ENCODE results near the gene HLA-F. TPM values are rescaled to one million over a fixed set of nuclear protein-coding genes. Genes with fewer than 3 reads are reported as not detected.

The HLA-F gene
- 8.2 and 13.3 TPM in 2 replicates for total RNA-seq (2014; rRNA removed; shearing (Covaris generic))

DNA sequence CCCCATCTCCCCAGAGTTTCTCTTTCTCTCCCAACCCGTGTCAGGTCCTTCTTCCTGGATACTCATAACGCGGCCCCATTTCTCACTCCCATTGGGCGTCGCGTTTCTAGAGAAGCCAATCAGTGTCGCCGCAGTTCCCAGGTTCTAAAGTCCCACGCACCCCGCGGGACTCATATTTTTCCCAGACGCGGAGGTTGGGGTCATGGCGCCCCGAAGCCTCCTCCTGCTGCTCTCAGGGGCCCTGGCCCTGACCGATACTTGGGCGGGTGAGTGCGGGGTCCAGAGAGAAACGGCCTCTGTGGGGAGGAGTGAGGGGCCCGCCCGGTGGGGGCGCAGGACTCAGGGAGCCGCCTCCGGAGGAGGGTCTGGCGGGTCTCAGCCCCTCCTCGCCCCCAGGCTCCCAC lies at the start of gene HLA-F:
Gene HLA-F (plus strand): TSS at position 173 of the 404 bp plus-strand sequence. CDS start 30 bp downstream, at position 203.
- DNase-seq (ENCODE audit: low spot score): peak; percentile 83

DNA sequence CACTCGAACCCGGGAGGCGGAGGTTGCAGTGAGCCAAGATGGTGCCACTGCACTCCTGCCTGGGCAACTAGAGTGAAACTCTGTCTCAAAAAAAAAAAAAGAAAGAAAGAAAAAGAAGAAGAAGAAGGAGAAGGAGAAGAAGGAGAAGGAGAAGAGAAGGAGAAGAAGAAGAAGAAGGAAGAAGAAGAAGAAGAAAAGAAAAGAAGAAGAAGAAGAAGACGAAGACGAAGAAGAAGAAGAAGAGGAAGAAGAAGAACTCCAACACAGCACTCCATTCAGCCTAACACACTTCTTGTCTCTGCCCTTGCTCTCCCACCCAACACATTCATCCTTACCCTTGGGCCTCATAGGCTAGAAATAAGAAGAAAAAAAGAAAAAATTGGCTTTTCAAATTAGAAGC lies 49.2 kb upstream of the HLA-F start:
- DNase-seq (ENCODE audit: low spot score): no peak

DNA sequence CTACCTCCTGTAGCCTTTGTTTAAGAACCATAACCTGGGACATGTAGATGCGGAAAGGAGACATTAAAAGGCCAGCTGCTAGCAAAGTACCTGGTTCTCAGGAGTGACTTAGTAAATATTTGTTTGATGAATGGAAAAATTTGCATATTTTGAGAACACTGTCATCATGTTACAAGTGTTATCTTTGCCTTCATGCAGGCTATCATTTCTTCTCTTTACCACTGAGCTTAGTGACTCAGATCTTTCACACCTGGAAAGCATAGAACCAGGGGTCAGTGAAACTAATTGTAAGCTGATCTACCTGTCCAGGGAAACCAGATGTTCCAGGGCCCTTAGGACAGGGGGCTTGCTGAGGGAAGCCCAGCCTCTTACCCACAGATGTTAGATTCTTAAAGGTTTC lies 47.7 kb upstream of the HLA-F start:
- no peak for DNase-seq (ENCODE audit: low spot score)

DNA sequence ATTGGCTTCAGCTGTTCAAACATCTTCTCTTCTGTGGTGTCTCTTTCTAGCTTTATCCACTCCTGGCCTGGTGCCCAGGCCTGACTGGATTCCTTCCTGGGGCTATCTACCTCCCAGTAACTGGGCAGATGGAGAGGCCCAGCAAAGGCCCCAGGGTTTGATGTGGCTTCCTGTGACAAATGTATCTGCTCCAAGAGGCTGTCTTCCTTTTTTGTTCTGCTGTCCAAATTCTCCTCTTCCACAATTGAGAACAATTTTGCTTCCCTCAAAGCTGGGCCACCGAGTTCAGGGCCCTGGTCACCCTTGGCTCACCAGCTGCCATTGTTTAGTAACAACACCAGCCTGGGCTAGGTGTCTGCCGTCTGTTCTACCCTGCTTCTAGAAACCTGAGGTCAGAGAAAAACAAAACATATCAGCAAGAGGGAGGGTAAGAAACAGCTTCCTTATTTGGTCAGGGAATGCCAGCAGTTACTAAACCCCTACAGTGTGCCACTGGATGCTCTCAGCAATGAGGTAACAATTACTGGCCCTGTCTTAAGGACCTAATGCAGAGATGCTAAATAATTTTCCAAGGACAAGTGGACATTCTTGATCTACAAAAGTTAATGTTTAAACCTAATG lies 46.1 kb upstream of the HLA-F start:
- DNase-seq (ENCODE audit: low spot score): peak; percentile 34

DNA sequence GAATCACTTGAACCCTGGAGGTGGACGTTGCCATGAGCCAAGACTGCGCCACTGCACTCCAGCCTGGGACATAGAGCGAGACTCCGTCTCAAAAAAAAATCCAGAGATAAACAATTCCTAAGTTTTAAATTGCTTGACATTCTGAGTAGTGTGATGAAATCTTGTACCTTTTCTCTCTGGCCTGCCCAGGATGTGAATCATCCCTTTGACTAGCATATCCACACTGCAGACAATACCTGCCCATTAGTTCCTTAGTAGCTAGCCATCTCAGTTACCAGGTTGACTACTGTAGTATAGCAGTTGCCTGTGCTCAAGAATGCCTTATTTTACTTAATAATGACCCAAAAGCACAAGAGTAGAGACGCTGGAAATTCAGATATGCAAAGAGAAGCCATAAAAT lies 45.1 kb upstream of the HLA-F start:
- peak; percentile 26 for DNase-seq (ENCODE audit: low spot score)

DNA sequence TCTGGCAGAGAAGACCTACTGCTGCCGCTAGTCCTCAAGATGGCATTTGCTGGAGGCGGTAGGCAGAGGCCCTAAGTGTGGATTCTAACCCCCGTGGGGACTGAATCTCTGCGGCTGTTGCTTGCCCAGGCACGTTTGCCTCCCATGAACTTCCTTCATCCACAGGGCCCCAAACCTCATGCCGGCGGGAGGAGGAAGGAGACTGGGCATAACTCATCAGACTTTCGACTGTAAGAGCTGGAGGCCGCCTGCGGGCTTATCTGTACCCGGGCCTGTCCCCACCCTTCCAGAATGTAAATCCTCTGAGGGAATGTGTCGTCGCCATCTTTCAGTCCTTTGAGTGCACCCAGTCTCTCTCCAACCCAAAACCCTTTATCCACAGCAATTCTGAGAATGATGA lies 43.3 kb upstream of the HLA-F start:
- no peak for DNase-seq (ENCODE audit: low spot score)

DNA sequence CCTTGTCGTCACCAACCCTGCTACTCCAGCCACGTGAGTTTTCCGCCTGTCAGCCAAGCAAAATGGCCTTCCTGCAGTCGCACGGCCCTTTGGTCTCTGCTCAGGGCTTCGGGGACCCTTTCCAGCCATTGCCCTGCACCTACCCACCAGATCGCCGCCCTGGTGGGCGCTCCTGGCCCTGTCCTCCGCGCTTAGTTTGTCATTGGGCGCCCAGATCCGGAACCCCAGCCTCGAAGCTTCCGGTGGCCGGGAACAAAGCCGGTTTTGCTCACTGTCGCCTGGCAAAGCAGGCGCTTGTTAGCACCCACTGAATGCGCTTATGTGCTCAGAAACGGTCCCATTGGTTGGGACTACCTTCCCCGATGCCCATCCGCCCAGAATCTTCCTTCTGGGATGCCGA lies 42.8 kb upstream of the HLA-F start:
- DNase-seq (ENCODE audit: low spot score): no peak

DNA sequence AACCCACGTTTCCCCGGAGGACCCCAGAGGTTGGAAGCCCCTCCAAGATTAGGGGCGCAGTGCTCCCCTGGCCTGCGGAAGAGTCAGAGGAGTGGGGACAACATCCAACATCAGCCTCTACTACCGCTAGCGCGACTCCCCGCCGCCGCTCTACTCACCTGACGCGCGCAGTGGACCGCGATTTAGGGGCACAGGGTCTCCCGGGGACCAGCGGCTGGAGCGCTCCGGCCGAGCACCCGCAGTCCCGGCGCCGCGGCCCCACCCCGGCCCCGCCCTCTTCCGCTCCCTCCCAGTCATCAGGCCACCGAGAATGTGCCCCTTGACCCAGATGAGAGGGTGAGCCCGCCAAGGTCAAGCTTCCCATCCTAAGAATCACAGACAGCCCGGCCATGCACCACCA lies 42.3 kb upstream of the HLA-F start, which contains the start of gene ZFP57:
Gene ZFP57 (minus strand): TSS at position 249 of the 400 bp plus-strand sequence. CDS start 4,149 bp downstream, outside the sequence.
- DNase-seq (ENCODE audit: low spot score): no peak

DNA sequence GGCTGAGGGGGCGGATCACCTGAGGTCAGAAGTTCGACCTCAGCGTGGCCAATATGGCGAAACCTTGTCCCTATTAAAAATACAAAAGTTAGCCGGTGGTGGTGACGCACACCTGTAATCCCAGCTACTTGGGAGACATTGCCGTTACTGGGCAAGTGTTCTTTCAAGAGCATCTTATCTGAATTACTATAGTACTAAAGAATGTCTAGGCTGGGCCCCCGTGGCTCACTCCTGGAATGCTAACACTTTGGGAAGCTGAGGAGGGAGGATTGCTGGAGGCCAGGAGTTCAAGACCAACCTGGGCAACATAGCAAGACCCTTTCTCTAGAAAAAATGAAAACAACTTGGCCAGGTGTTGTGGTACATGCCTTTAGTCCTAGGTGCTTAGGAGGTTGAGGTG lies 41.4 kb upstream of the HLA-F start:
- no peak for DNase-seq (ENCODE audit: low spot score)

DNA sequence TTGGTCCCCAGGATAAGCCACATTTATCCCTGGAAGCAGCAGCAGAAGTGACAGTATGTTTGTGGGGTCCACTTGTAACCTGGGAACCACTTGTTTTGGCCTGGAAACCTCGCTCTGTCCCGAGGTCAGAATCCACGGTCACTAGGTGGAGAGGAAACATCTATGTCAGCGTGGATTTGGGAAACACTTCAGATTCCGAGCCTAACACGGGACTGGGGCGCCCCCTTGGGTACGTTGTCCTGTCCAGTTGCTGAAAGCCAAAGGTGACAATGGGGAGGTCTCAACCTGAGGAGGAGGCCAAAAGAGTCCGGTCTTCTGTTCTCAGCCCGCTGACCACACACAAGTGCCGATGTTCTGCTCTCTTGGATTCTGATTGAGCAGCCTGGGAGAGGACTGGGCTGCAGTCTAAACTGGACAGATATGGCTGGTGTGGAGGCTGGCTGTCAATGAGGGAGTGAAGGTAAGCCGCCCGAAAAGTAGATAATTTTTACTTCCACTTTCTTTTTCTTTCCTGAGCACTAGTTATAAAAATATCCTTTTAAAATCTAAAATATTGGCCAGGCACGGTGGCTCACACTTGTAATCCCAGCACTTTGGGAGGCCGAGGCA lies 37.4 kb upstream of the HLA-F start:
- DNase-seq (ENCODE audit: low spot score): no peak

DNA sequence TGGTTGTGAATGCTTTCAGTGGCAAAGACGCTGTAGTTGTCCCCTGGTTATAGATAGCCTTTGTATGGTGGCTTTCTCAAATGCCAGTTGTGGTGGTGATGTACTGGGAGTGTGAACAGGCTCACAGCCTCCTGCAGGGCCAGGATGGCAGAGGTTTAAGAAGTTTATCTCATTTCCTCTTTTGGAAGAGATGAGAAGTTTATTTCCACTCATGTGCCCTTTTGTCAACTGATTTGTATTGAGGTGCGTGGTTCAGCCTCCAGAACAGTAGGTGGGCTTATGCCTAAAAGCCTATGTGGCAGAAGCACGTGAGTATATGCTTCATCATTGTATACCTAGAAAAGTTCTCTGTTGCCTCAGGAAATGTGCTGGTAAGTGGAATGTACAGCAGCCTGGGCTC lies 28.6 kb upstream of the HLA-F start:
- no peak for DNase-seq (ENCODE audit: low spot score)

DNA sequence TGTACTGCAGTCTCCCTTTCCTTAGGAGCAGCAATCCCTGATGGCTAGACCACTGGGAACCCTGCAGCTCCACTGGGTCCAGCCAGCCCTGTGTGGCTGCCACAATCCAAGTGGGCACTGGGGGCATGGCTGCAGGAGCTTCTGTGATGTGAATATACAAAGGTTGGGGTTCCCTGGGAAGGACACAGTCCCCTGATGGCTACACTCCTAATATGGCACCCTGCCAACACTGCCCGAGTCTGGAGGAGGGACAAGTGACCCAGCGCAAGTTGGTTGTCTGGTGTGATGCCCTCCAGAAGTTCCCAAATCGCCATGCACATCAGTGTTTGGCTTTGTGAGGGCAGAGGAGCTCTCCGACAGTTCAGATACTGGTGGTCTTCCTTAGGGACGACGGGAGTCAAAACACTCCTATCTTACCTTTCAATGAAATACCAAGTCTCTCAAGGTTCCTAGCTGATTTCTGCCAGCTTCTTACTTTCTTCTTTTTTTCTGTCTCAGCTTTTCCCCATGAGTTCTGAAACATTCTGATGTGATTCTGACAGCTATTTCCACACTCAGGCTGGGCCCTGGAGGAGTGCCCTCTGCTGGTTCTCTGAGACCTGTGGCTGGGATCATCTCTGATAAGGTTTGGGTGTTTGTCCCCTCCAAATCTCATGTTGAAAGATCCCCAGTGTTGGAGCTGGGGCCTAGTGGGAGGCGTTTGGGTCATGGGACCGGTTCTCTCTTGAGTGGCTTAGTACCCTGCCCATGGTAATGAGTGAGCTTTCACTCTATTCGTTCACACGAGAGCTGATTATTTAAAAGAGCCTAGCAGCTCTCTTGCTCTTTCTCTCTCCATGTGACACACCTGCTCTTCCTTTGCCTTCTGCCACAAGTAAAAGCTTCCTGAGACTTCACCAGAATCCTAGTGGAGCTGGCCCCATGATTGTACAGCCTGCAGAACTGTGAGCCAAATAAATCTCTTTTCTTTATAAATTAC lies 26.8 kb upstream of the HLA-F start:
- DNase-seq (ENCODE audit: low spot score): no peak

DNA sequence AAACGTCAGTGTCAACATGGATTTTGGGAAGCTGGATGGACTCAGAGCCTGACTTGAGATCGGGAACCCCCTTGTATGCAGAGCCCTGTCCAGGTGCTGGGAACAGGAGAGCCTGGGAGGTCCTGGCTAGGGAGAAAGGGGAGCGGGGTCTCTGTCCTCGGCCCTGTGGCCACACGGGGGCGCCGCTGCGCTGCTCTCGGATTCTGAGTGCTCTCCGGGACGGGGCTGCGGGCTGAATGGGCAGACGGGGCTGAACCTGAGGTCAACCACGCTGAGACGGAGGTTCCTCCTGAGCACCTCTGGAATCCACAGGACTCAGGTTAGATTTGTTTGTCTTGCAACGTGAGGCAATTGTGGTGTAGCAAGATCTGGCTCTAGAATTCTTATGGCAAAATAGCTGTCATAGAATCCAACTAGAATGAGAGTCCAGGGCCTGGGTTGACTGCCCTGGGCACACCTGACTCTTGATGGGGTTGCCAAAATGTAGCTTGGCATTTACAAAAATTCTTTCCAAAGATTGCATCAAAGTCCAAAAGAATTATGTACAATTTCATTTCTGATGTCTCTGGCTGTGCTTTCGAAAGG lies 20.6 kb upstream of the HLA-F start:
- peak; percentile 13 for DNase-seq (ENCODE audit: low spot score)

DNA sequence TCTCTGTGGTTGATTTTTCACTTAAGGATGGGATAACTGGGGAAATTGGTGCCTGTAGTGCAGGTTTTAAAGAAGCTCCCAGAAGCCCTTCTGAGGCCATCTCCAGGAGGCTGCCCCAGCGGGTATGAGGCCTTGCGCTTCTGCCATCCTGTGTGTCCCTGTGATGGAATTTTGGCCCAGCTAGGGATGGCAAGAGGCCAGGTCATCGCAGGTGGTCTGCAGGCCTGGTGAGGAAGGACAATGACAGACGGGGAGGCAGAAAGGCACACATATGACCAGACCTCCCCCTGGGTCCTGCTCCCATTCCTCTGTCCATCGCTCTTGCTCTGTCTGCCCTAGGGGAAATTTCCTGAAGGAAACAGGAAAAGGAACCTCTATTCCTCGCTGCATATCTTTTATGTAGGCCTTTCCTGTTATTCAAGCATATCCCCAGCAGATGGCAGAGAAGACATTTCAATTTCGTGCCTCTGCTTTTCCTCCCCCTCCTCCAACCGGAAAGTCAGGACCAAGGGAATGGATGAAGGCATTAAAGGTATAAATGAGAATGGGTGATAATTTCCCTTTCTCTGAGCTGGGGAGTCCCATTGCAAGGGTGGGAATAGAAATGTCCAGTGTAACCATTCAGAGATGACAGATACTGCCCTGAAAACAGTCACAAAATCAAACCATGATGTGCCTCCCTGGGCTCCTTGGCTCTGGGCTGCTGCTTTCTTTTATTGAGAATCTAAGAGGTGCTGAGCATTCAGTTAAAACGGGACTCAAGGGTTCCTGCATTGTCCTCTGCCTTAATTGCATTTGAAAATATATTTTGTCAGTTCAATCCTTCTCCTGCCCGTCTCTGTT lies 17.6 kb upstream of the HLA-F start:
- peak; percentile 65 for DNase-seq (ENCODE audit: low spot score)

DNA sequence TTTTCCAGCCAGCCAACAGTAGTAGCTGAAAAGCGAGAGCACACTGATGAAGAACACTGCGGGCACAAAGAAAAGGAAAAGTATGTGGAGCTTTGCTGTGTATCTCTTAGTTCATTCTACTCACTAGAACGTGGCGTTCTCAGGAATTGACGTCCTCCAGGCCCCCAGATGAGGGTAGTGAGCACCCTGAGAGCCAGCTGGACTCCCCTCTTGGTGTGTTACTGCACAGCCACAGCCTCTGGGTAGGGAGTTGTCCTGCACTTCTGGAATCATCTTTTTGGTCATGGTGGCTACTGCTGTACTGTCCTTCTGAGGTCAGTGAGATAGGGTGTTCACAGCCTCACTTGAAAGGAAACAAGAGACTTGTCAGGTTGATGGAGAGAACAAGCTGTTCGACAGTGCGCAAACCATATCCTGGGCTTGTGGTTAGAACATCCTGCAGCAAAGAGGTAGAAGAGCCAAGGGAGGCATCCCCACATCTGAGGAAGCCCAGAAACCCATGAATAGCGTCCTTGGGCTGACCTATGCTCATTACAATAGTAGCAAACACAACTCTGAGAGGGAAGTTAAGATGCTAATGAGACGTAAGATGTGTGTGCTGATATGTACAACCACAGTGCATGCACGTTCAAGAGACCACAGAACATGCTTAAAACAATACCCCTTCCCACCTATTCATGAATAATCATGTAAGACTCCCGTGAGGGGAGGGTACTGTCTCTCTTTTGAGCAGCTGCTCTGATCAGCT lies 14.6 kb upstream of the HLA-F start:
- DNase-seq (ENCODE audit: low spot score): no peak

DNA sequence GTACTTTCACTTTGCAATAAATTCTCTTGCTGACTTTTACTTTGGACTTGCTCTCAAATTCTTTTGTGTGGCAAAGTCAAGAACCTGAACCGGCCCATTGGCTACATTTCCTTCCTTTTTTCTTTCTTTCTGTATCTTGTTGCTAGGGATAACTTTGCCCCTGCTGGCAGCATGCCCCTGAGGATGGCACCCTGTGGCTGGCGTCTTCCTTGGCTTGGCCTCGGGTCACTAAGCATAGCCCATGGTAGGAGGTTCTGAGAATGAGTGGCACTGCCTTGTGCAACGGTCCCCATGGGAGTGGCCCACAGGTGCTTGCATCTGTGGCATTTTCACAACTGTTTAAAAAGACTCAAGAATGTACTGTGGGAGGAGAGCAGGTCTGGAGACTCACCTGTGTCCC lies 14.0 kb upstream of the HLA-F start:
- no peak for DNase-seq (ENCODE audit: low spot score)

DNA sequence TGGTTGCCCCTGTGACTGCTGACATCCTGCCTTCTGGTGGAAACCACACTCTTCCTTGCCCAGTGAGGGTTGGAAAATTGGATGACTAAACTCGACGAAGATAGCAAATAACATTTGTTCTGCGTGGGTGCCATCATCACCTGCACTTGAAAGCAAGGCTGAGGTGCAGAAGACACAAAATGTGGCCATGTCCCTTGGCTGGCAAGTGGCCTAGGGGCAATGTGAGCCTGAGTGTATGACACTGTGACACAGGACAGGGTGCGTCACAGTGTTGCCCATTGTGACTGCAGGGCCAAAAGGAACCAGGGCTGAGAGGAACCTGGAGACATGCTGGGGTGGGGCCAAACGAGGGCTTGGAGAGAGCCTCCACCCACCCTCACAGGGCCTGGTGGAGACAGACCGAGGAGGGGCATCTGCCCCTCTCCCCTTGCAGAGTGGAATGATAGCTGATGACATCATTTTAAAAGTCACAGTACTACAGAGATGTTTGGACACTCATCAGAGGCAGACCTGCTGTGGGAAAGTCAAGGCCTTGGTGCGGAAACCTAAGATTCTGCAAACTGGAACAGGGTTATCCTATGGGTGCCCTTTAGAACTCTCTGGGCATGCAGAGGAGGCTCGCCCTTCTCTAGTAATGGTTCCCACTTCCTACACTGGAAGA lies 12.8 kb upstream of the HLA-F start:
- DNase-seq (ENCODE audit: low spot score): no peak

DNA sequence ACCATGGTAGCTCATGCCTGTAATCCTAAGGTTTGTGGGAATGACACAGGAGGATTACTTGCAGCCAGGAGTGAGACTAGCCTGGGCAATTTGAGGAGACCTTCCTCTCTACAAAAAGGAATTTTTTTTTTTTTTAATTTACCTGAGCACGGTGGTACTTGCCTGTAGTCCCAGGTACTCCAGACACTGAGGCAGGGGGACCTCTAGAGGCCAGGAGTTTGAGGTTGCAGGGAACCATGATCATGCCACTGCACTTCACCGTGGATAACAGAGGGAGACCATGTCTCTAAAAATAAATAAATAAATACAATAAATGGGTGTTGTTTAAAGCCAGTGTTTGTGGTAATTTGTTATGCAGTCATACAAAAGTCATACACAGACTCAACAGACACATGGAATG lies 2.4 kb upstream of the HLA-F start:
- no peak for DNase-seq (ENCODE audit: low spot score)

DNA sequence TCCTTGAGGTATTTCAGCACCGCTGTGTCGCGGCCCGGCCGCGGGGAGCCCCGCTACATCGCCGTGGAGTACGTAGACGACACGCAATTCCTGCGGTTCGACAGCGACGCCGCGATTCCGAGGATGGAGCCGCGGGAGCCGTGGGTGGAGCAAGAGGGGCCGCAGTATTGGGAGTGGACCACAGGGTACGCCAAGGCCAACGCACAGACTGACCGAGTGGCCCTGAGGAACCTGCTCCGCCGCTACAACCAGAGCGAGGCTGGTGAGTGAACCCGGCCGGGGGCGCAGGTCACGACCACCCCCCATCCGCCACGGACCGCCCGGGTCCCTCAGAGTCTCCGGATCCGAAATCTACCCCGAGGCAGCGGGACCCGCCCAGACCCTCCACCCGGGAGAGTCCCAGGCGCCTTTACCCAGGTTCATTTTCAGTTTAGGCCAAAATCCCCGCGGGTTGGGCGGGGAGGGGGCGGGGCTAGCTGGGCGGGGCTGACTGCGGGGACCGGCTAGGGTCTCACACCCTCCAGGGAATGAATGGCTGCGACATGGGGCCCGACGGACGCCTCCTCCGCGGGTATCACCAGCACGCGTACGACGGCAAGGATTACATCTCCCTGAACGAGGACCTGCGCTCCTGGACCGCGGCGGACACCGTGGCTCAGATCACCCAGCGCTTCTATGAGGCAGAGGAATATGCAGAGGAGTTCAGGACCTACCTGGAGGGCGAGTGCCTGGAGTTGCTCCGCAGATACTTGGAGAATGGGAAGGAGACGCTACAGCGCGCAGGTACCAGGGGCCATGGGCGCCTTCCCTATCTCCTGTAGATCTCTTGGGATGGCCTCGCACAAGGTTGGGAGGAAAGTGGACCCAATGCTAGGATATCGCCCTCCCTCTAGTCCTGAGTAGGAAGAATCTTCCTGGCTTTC lies 693 bp downstream of the HLA-F start:
- DNase-seq (ENCODE audit: low spot score): no peak

All from A172 (cell line).